Chondrocyte (in vitro differentiated cells): ENCODE data around the gene DNAJB1. TPM values are rescaled to one million over a fixed set of nuclear protein-coding genes. Genes with fewer than 3 reads are reported as not detected.
"Not testable (repeated sequence)": the region's sequence is repeated elsewhere in the genome, so short reads cannot be mapped to it uniquely, and the experiment has no call there.

Experiments used
- DNase-seq: peaks from one replicate; pipeline ENCODE4 v3.0.0; 2021; ENCODE audit warnings: mixed read lengths, low spot score
- H3K27ac Mint-ChIP-seq: one replicate; pipeline ENCODE4 v1.8.0; 2021; ENCODE audit warnings: mild to moderate bottlenecking, moderate library complexity, mixed read lengths; ENCODE audit not compliant: unreplicated experiment
- H3K27me3 Mint-ChIP-seq: 2 replicates; pipeline ENCODE4 v1.8.0; 2021; ENCODE audit warnings: low read depth, mixed read lengths
- H3K36me3 Mint-ChIP-seq: 2 replicates; pipeline ENCODE4 v1.8.0; 2021; ENCODE audit warnings: low read depth, mixed read lengths
- H3K4me1 Mint-ChIP-seq: 2 replicates; pipeline ENCODE4 v1.8.0; 2021; ENCODE audit warnings: low read depth, mild to moderate bottlenecking, mixed read lengths
- H3K4me3 Mint-ChIP-seq: one replicate; pipeline ENCODE4 v1.8.0; 2021; ENCODE audit warnings: mild to moderate bottlenecking, moderate library complexity, mixed read lengths; ENCODE audit not compliant: unreplicated experiment
- H3K9me3 Mint-ChIP-seq: 2 replicates; pipeline ENCODE4 v1.8.0; 2021; ENCODE audit warnings: low read depth, mixed read lengths
- total RNA-seq: library from RNA; stranded (reverse); gene quantifications from 3 replicates; pipeline ENCODE4 v1.2.1, GENCODE V29; 2021
- TF ChIP-seq, protein P1 (sequence below): fragments of 200-600 bp; sonication (generic); IDR thresholded peaks from 2 replicates; pipeline ENCODE4 v1.5.0; 2021; ENCODE audit warnings: antibody characterized with exemption, mild to moderate bottlenecking, moderate library complexity

Gene DNAJB1
- total RNA-seq, 1 donor from 2014 or later: 85.1 TPM

DNA sequence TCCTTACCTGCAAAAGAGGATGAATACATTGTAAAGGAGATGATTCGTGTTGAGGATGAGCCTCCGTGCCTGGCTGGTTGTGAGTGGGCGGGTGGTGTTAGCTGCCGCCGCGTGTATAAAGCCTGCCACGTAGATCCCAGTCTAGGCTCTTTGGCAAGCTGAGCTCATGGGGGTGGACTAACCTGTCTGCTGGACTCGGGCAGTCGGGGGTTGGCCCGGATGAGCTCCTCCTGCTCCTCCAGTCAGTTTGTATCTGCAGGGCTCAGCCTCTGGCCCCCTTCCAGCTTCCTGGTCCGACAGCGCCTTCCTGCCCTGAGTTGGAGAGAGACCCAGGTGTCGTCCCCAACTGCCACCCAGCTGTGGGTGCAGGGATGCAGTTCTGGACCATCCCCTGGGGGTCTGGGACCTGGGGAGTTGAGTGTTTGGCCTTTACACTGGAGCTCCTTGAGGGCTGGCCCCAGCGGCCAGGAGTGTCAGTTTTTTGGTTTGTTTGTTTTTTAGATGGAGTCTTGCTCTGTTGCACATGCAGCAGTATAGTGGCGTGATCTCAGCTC is 32.1 kb upstream of the DNAJB1 start:
- Mint-ChIP-seq H3K36me3 (no peaks in the 10 kb centered on the region), H3K4me1 (peaks cover 20% of the 10 kb centered on the region), H3K27ac (no peak overlapping the region), H3K9me3 (no peaks in the 10 kb centered on the region), H3K4me3 (no peak overlapping the region), H3K27me3 (no peaks in the 10 kb centered on the region)
- TF ChIP-seq, protein P1, sequence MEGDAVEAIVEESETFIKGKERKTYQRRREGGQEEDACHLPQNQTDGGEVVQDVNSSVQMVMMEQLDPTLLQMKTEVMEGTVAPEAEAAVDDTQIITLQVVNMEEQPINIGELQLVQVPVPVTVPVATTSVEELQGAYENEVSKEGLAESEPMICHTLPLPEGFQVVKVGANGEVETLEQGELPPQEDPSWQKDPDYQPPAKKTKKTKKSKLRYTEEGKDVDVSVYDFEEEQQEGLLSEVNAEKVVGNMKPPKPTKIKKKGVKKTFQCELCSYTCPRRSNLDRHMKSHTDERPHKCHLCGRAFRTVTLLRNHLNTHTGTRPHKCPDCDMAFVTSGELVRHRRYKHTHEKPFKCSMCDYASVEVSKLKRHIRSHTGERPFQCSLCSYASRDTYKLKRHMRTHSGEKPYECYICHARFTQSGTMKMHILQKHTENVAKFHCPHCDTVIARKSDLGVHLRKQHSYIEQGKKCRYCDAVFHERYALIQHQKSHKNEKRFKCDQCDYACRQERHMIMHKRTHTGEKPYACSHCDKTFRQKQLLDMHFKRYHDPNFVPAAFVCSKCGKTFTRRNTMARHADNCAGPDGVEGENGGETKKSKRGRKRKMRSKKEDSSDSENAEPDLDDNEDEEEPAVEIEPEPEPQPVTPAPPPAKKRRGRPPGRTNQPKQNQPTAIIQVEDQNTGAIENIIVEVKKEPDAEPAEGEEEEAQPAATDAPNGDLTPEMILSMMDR: no peak
- no peak for DNase-seq

DNA sequence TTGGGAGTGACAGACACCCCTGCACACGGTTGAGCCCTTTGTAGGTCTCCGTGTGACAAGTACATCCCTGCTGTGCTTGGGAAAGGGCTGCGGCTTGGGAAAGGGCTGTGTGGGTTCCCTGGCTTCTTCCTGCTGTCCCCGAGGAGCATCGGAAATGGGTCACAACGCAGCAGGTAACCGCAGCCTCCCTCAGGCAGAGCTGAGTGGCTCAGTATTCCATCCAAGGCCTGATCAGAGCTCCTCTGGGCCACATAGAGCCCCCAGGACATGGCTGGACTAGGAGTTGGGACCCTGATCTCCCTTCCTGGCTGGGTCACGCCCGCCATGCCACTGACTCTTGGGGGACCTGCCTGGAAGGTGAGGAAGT is 27.5 kb upstream of the DNAJB1 start:
- H3K4me3 Mint-ChIP-seq: no peak overlapping the region

DNA sequence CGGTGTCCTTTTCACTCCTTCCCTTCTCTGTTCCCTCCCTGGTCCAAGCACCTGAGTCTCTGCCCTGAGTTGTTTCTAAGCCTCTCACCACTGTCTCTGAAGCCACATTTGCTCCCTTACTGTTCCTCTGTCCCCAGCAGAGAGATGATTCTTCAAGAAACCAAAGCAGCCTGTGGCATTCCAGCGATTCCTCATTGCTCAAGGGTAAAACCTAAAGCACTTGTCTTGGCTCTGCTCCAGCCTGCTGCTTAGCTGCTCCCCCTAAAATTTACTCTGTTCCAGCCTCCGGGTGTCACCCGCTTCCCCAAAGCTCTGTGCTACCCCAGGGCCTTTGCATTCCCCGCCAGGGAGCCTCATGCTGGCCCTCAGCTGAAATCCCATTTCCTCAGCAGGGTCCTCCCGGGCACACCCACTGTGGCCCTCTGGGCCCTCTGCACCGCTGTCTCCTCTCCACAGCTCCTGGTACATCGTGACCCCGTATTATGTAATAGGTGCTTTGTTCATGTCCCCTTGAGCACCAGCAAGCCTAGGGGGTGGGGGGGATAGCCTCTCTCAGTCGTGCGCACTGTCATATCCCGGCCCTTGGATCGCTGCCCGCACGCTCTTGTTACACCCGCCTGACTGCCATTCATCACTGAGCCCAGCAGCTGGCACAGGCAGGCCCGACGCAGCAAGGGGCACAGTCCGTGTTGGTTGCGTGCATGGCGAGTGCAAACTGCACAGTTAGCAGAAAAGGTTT is 26.9 kb upstream of the DNAJB1 start:
- DNase-seq: no peak
- Mint-ChIP-seq H3K27me3 (no peaks in the 10 kb centered on the region), H3K4me1 (peaks cover 29% of the 10 kb centered on the region), H3K4me3 (no peak overlapping the region), H3K9me3 (no peaks in the 10 kb centered on the region), H3K27ac (peak overlapping the region; percentile 14), H3K36me3 (no peaks in the 10 kb centered on the region)
- TF ChIP-seq, protein P1: no peak

More for the DNA sequence above, 27.5 kb upstream of the DNAJB1 start:
- no peak for DNase-seq
- no peaks in the 10 kb centered on the region for H3K27me3 Mint-ChIP-seq
- no peak overlapping the region for H3K27ac Mint-ChIP-seq
- peaks cover 31% of the 10 kb centered on the region for H3K4me1 Mint-ChIP-seq
- H3K36me3 Mint-ChIP-seq: no peaks in the 10 kb centered on the region
- TF ChIP-seq, protein P1: no peak
- no peaks in the 10 kb centered on the region for H3K9me3 Mint-ChIP-seq

DNA sequence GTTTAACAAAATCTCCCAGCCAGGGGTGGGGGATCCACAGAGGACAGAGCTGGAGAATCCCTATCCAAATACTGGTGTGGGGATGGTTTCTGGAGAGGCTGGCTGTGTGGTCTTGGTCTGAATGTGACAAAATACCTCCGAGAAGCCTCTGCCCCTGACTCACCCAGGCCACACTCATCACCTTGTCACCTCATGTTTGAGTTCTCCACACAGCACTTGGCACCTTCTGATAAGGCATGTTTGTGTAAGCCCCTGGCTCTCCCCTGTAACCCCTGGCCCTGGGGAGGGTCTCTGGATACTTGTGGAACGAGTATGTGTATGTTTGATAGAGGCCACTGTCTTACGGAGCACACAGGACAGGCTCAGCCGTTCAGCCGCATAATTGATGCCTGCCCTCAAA is 25.9 kb upstream of the DNAJB1 start:
- Mint-ChIP-seq H3K27me3 (no peaks in the 10 kb centered on the region), H3K4me1 (peaks cover 29% of the 10 kb centered on the region), H3K4me3 (no peak overlapping the region), H3K36me3 (no peaks in the 10 kb centered on the region), H3K27ac (peak overlapping the region; percentile 36), H3K9me3 (no peaks in the 10 kb centered on the region)
- TF ChIP-seq, protein P1: no peak
- no peak for DNase-seq

DNA sequence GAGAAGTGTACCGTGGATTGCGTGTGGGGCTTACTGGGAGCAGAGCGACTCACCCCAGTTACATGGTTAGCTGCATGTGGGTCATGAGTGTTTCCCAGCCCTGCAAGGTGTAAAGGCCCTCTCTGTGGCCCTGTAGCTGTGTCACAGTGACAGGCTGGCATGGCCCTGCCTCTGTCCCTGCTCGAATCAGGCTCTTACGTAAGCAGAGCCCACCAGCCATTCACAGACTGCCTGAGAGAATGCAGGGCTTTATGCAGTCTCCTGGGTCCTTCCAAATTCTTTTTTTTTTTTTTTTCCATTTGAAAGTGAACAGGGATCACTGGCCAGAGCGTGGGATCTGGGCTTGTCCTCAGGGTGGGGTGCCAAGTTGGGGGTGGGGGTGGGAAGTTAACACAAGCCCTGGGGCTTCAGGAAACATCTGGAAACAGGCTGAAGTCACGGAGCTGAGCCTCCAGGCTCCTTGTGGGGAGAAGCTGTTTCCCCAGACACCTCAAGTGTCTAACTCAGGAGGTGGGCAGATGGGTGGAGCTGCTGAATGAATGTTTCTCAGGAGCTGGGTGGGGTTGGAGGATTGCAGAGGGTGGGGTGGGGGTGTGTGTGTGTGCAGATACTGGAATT is 24.6 kb upstream of the DNAJB1 start:
- Mint-ChIP-seq H3K9me3 (no peaks in the 10 kb centered on the region), H3K4me1 (peaks cover 29% of the 10 kb centered on the region), H3K27me3 (no peaks in the 10 kb centered on the region), H3K27ac (peak overlapping the region; percentile 88), H3K36me3 (no peaks in the 10 kb centered on the region), H3K4me3 (no peak overlapping the region)
- TF ChIP-seq, protein P1: no peak
- DNase-seq: no peak

DNA sequence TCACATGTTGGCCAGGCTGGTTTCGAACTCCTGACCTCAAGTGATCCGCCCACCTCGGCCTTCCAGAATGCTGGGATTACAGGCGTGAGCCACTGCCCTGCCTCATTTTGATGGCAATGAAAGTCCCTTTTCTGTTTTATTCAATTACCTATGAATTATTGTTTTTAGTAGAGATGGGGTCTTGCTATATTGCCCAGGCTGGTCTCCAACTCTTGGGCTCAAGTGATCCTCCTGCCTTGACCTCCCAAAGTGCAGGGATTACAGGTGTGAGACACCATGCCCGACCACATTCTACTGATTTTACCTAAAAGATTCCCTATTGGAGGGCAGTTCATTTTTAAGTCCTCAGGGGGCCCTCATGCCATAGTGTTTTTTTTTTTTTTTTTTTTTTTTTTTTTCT is 23.8 kb upstream of the DNAJB1 start:
- not testable (repeated sequence) for H3K9me3 Mint-ChIP-seq, H3K27ac Mint-ChIP-seq, DNase-seq, H3K36me3 Mint-ChIP-seq, H3K4me3 Mint-ChIP-seq, H3K27me3 Mint-ChIP-seq
- H3K4me1 Mint-ChIP-seq: peaks cover 29% of the 10 kb centered on the region
